Stimulated activated CD8-positive, alpha-beta memory T cell treated with anti-CD3 and anti-CD28 coated beads, Interleukin-4, amount 100 ng/mL, for 1 hour (primary cell): ENCODE measurements around the gene DDX51.
"Not testable (repeated sequence)": the region's sequence is repeated elsewhere in the genome, so short reads cannot be mapped to it uniquely, and the experiment has no call there.

Experiments
- DNase-seq, 2 donors: peaks; one replicate each; pipeline ENCODE4 v3.0.0-alpha.2; 2020; ENCODE audit warnings: low read depth in 2 of 2, low spot score in 1 of 2

Gene DDX51

GRCh38 chr12:132141976-132142678 is 2.0 kb downstream of the DDX51 start:
- no peak for DNase-seq

DNA sequence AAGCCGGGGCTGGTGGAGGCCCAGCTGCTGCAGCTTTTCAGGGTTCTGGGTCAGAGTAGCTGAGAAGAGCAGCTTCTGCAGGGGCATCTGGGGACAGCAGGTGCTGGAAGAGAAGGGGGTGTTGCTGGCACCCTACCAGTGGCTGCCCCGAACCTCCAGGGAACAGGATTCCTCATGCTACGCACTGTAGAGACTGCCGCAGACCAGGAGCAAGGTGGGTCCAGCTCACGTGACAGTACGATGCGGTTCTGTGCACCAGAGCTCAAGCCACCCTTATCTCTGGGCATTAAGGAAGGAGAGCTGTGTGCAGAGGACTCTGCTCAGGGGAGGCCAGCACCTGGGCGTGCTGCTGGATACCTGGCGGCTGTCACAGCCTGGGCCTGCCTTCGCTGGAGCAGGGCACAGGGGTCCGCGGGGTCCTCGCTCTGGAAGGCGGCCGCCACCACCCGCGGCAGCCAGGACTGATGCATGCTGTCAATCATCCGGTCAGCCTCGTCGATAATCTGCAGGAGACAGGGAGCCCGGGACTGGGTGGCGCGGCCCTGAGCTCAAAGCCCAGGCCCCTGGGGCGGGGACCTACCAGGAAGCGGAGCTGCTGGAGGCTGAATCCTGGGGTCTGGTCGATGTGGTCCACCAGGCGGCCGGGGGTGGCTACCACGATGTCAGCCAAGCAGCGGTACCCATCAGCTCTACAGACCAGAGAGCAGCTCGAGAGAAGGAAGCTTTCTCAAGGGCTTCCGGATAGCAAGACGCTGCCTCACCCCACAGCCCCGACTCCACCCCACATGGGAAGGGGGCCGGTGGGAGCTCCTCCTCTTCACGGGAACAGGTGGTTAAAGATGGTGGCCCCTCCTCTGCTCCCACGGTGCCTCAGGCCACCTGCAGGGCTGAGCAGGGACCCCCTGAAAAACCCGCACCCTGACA is 2.9 kb downstream of the DDX51 start:
- no peak for DNase-seq

DNA sequence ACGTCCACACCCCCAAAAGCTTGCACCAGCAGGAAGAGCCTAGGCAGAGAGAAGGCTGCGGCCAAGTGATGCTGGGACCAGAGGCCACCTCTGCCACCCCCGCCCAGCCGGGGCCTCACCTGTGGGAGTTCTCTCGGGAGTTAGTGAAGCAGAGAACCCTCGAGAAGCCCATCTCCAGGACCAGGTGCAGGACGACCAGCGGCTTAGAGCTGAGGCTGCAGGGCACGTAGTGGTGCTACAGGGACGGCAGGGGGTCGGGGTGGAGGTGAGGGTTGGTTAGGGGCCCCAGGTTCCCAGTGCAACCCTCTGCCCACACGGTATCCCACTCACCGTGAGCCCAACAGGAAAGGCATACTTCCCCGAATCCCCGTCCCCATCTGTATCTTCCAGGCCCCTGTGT is 3.6 kb downstream of the DDX51 start:
- DNase-seq, result no peak

GRCh38 chr12:132139912-132140311 is 4.2 kb downstream of the DDX51 start:
- DNase-seq, result no peak

DNA sequence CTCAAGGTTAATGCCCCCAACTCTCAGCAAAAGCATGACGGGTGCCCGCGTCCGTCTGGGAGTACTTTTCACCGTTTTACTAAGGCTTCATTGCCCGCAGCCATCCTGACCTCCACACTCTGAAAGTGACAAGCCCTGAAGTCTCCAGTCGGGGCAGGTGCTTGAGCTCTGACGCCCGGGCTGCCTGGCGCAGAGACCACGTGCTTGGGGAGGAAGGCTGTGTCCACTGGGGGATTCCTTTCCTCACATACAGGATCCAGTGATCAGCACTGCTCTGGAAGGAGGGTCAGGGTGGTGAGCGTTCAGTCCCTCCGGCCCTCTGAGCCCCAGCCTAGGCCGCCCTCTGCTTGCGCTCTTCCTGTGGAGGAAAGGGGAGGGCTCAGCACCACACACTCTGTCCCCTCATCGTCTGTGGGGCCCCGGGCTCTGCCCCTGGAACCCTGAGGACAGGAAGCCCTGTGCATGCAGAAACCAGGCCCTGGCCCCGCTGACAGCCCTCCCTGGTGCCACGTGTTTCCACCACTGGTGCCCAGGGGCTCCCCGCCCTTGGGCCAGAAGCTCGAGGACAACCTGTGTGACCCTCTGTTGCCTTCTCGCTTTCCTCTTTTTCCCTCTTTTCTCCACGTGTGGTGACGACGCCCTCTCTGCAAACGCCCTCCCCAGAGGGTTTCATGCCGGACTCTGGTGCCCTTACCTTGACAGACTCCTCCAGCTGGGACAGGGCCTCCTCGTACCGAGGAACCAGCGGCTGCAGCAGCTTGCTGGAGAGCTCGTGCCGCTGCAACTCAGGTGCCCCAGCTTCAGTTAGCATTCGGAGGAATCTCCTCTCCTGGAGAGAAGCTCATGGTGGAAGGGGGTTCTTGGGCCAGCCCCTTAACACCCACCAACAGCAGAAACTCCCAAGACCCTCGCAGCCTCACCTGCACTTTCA is 4.9 kb downstream of the DDX51 start:
- no peak for DNase-seq

- DNase-seq, result no peak
Observed at GRCh38 chr12:132137483-132138125, 6.5 kb downstream of the DDX51 start.

- not testable (repeated sequence) for DNase-seq
Observed at GRCh38 chr12:132136226-132136625, 7.9 kb downstream of the DDX51 start.

DNA sequence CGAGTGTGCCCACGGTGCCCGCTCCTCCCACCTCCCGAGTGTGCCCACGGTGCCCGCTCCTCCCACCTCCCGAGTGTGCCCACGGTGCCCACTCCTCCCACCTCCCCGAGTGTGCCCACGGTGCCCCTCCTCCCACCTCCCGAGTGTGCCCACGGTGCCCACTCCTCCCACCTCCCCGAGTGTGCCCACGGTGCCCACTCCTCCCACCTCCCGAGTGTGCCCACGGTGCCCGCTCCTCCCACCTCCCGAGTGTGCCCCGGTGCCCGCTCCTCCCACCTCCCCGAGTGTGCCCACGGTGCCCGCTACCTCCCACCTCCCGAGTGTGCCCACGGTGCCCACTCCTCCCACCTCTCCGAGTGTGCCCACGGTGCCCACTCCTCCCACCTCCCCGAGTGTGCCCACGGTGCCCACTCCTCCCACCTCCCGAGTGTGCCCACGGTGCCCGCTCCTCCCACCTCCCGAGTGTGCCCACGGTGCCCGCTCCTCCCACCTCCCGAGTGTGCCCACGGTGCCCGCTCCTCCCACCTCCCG is 9.4 kb downstream of the DDX51 start:
- not testable (repeated sequence) for DNase-seq

- no peak for DNase-seq
Observed at GRCh38 chr12:132133952-132134652, 10.0 kb downstream of the DDX51 start.

GRCh38 chr12:132132609-132133430 is 11.3 kb downstream of the DDX51 start:
- no peak for DNase-seq

- DNase-seq, result no peak
Observed at GRCh38 chr12:132131952-132132351, 12.2 kb downstream of the DDX51 start.

GRCh38 chr12:132131229-132131628 is 12.9 kb downstream of the DDX51 start:
- no peak for DNase-seq

- DNase-seq, result no peak
Observed at GRCh38 chr12:132130690-132131089, 13.4 kb downstream of the DDX51 start.

DNA sequence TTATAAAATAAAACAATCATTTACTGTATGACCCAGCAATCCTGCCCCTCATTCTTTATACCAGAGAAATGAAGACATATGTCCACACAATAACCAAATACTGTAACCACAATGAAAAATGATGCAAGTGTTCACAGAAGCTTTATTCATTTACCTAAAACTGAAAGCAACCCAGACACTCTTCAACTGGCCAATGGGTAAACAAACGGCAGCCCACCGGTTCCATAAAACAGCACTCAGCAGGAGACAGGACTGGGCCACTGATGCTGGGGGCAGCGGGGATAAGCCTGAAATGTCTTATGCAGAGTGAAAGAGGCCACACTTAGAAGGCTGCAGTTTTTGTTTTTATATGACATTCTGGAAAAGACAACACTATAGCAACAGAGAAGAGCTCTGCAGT is 15.1 kb downstream of the DDX51 start:
- no peak for DNase-seq

DNA sequence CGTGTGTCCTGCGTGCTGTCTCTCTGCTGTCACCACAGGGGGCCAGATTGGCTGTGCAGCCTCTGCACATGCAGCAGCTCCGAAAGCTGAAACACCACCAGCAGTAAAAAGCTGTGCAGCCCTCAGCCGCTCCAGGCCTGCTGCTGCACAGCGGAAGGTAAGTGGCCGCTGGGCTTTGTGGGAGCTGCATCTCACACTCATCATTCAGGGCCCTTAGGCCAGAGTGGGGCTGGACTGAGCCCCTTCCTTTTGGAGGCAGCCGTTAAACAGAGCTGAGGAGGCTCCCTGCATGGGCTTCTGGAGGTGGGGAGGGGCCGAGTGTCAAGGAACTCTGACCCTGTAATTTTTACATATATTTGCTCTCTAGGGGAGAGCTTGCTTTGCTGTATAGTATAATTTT is 17.1 kb downstream of the DDX51 start:
- DNase-seq, result no peak

DNA sequence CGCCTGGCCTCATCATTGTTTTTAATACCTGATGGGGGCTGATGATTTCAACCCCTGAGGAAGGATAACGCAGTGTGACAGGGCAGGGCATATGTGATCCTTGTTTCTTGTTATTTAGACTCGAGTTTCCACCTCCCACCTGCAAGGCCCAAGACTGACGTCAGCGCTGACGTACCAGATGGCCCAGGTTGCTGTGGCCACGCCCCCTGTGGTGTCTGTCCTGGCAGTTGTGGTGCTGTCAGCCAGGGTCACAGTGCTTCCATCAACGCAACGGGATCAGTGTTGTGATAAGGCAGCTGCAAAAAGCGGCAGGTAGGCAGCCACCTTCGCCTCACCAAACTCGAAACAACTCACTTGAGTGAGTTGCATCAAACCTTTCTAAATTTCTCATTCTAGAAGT is 18.4 kb downstream of the DDX51 start:
- no peak for DNase-seq

GRCh38 chr12:132124766-132125425 is 19.2 kb downstream of the DDX51 start:
- no peak for DNase-seq

DNA sequence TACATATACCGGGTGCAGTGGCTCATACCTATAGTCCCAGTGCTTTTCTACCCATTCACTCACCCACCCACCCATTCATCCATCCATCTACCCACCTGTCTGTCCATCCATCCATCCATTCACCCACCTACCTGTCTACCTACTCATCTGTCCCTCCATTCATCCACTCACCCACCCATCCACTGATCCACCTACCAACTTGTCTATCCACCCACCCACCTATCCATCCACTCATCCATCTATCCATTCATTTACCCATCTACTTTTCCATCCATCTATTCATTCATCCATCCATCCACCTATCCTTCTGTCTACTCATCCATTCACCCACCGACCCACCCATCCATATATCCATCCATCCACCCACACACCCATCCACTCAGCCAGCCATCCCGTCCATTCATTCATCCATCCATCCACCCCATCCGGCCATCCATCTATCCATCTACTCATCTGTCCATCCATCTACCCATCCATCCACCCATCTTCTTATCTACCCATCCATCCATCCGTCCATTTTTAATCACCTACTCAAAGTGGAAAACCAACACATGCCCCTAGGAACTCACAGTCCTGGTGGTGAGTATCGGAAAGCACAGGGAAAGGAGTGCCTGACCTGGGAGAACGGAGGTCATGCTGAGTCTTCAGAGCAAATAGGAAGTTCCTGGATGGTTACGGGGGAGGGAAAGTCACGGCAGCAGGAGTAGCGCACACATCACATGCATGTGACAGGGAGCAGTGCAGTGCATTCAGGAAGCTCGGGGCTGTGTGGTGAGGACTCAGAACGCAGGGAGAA is 20.0 kb downstream of the DDX51 start:
- DNase-seq, result no peak
